Testis (tissue), 3 donors: Measurements from ENCODE around the gene ZNF613. TPM values are rescaled to one million over a fixed set of nuclear protein-coding genes. Genes with fewer than 3 reads are reported as not detected.
"Not testable (repeated sequence)": the region's sequence is repeated elsewhere in the genome, so short reads cannot be mapped to it uniquely, and the experiment has no call there.

Experiments
- DNase-seq: peaks from one replicate; pipeline ENCODE4 v3.0.0-alpha.2; 2019
- H3K27ac ChIP-seq, 2 donors: fragments of 200-600 bp; sonication (generic); one replicate each; pipeline ENCODE4 v1.5.1; 2019
- H3K27me3 ChIP-seq: fragments of 200-600 bp; sonication (generic); one replicate; pipeline ENCODE4 v1.5.1; 2019
- H3K36me3 ChIP-seq: fragments of 200-600 bp; sonication (generic); one replicate; pipeline ENCODE4 v1.5.1; 2017; ENCODE audit warnings: low read depth; ENCODE audit errors: missing control alignments
- H3K4me1 ChIP-seq: fragments of 200-600 bp; sonication (generic); one replicate; pipeline ENCODE4 v1.5.1; 2019
- H3K4me3 ChIP-seq, 2 donors: fragments of 200-600 bp; sonication (generic); one replicate each; pipeline ENCODE4 v1.5.1; 2017 to 2019
- H3K9me3 ChIP-seq: fragments of 200-600 bp; sonication (generic); one replicate; pipeline ENCODE4 v1.5.1; 2017
- CTCF ChIP-seq, 3 experiments: fragments of 450-650 bp in 2 of 3; fragments of 200-600 bp in 1 of 3; sonication (generic) in 1 of 3; IDR thresholded peaks; one replicate each; pipeline ENCODE4 v1.5.1; 2016 to 2019; ENCODE audit warnings: antibody characterized with exemption in 3 of 3, mild to moderate bottlenecking in 2 of 3, moderate library complexity in 1 of 3
- POLR2A ChIP-seq: fragments of 450-650 bp; IDR thresholded peaks from one replicate; pipeline ENCODE4 v1.6.1; 2017; ENCODE audit warnings: antibody characterized with exemption, mild to moderate bottlenecking, moderate library complexity
- WGBS, 2 donors: methylation state at CpG; one replicate each; pipeline ENCODE4 v1.1.5; 2018; 5-methylcytosine and 5-hydroxymethylcytosine counted together
- intact Hi-C: fragments of 100-400 bp; cut with DNase I; formaldehyde crosslinking; loops from one replicate; pipeline ENCODE4 v1.15.1; 2023; ENCODE audit warnings: low total_unique reads
- polyA plus RNA-seq: library from polyadenylated mRNA; stranded (reverse); fragments of 350-450 nt; fragmentation: Illumina TruSeq; extraction: RNeasy Lipid Tissue Mini Kit (QIAGEN cat#74804); gene quantifications from one replicate; pipeline ENCODE4 v1.2.3, GENCODE V29; 2014; ENCODE audit warnings: low read depth, low replicate concordance; ENCODE audit not compliant: insufficient read depth
- total RNA-seq, 2 donors: library from RNA; depleted of rRNA; stranded (reverse); fragments of >200 nt; gene quantifications; one replicate each; pipeline ENCODE4 v1.2.3, GENCODE V29; 2016

ZNF613 gene
- total and polyA plus RNA-seq, 3 donors from 2014 or later: 2.8 to 9.4 (median 9.2) TPM

- TF ChIP-seq CTCF (IDR thresholded peaks at IDR 0.05): no peak
- TF ChIP-seq POLR2A: no peak
- Histone ChIP-seq H3K36me3 (no peaks in the 10 kb centered on the region), H3K27ac (no peak overlapping the region), H3K9me3 (no peaks in the 10 kb centered on the region), H3K4me1 (no peaks in the 10 kb centered on the region), H3K4me3 (no peak overlapping the region), H3K27me3 (no peaks in the 10 kb centered on the region)
- DNase-seq: no peak
- intact Hi-C loops: no loop called here
- 84 to 88% methylated on average over 3 of the region's 3 CpGs for WGBS, 2 donors
Measured at GRCh38 chr19:51976852-51977251, 49.6 kb downstream of the ZNF613 start.

- TF ChIP-seq CTCF (IDR thresholded peaks at IDR 0.05) (no peak), POLR2A (no peak)
- Histone ChIP-seq H3K27ac (no peak overlapping the region), H3K9me3 (no peaks in the 10 kb centered on the region), H3K4me1 (peaks cover 3% of the 10 kb centered on the region), H3K36me3 (no peaks in the 10 kb centered on the region), H3K27me3 (no peaks in the 10 kb centered on the region), H3K4me3 (no peak overlapping the region)
- intact Hi-C loops: no loop called here
- WGBS, 2 donors: 60 to 84% methylated on average over 6 to 7 of the region's 7 CpGs
- no peak for DNase-seq
Measured at GRCh38 chr19:51977346-51977745, 50.1 kb downstream of the ZNF613 start.

GRCh38 chr19:51978882-51979281, 51.6 kb downstream of the ZNF613 start:
- no peaks in the 10 kb centered on the region for H3K27me3 ChIP-seq
- TF ChIP-seq POLR2A: no peak
- no peak for TF ChIP-seq CTCF (IDR thresholded peaks at IDR 0.05)
- no peak overlapping the region for H3K4me3 ChIP-seq
- H3K9me3 ChIP-seq: no peaks in the 10 kb centered on the region
- WGBS, 2 donors: 91 to 97% methylated on average over 4 of the region's 4 CpGs
- intact Hi-C loops: no loop called here
- DNase-seq: no peak
- H3K27ac ChIP-seq: no peak overlapping the region
- H3K36me3 ChIP-seq: no peaks in the 10 kb centered on the region
- peaks cover 9% of the 10 kb centered on the region for H3K4me1 ChIP-seq

GRCh38 chr19:51980116-51980736, 53.0 kb downstream of the ZNF613 start:
- Histone ChIP-seq H3K4me3 (no peak overlapping the region), H3K36me3 (no peaks in the 10 kb centered on the region), H3K27me3 (no peaks in the 10 kb centered on the region), H3K27ac (no peak overlapping the region), H3K4me1 (peaks cover 9% of the 10 kb centered on the region), H3K9me3 (no peaks in the 10 kb centered on the region)
- TF ChIP-seq CTCF (IDR thresholded peaks at IDR 0.05) (no peak), POLR2A (no peak)
- WGBS, 2 donors: 79 to 95% methylated on average over 6 of the region's 6 CpGs
- DNase-seq: no peak
- intact Hi-C loops: no loop called here

- not testable (repeated sequence) for H3K27ac ChIP-seq, H3K36me3 ChIP-seq
Measured at GRCh38 chr19:51980926-51981325, 53.7 kb downstream of the ZNF613 start.

More at GRCh38 chr19:51980926-51981325, 53.7 kb downstream of the ZNF613 start:
- H3K27me3 ChIP-seq, H3K4me3 ChIP-seq, H3K9me3 ChIP-seq, intact Hi-C loops, DNase-seq: not testable (repeated sequence)
- peaks cover 15% of the 10 kb centered on the region for H3K4me1 ChIP-seq
- 91 to 94% methylated on average over 6 of the region's 6 CpGs for WGBS, 2 donors
